ENCODE data around the gene FOXD4L6.
"Not testable (repeated sequence)": the region's sequence is repeated elsewhere in the genome, so short reads cannot be mapped to it uniquely, and the experiment has no call there.

DNA sequence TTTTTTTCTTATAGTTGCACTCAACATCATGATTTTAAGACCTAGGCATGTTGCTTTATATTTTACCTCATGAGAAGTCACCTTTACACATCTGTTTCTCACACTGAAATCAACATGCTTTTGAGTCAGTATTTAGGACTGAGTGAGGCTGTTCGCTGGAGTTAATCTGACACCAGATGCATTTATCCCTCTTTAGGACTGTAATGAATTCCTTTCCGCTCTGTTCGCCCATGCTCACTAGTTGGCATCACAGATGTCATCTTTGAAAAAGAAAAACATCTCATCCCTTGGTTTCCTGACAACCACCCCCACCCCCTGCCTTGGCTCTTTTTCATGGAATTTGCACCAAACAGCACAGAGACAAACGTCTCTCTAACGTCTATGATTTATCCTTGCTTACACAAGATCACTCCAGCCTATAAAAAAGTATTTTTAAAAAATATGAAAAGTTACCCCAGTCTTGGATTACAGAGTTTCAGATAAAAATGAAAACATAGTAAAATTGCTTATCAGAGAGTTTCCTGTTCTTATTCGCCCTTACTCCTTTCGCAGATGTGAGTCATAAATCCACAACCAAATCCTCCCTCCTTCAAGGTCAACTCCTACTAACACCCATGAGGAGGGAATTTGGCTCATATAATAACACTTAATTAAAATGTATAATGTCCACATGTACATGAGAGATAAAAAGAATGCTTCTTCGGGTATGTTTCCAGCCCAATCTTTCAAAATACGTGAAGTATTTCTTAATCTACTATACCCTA is 34.3 kb downstream of the FOXD4L6 start:
- not testable (repeated sequence) for TF ChIP-seq CTCF, EP300, POLR2A (IDR thresholded peaks at IDR 0.05)

Data from tibial nerve (tissue), 4 donors.